H9 (cell line): ENCODE results near the gene CHAF1B. TPM values are rescaled to one million over a fixed set of nuclear protein-coding genes. Genes with fewer than 3 reads are reported as not detected.

Experiments used
- DNase-seq: peaks from one replicate; pipeline ENCODE4 v3.0.0-alpha.2; 2017
- H2AFZ ChIP-seq: one replicate; pipeline ENCODE4 v1.6.1; 2013; ENCODE audit warnings: mild to moderate bottlenecking, low read length, control low read depth, moderate library complexity
- H2AK5ac ChIP-seq: 2 replicates; pipeline ENCODE4 v1.6.1; 2013; ENCODE audit warnings: low read length, control low read depth, mixed read lengths; ENCODE audit not compliant: insufficient read length
- H2BK120ac ChIP-seq: one replicate; pipeline ENCODE4 v1.6.1; 2013; ENCODE audit warnings: low read depth, mild to moderate bottlenecking, low read length, control low read depth, inconsistent platforms; ENCODE audit not compliant: poor library complexity, severe bottlenecking
- H2BK12ac ChIP-seq: 2 replicates; pipeline ENCODE4 v1.6.1; 2013; ENCODE audit warnings: low read length, control low read depth, mixed read lengths, low read depth; ENCODE audit not compliant: insufficient read length
- H2BK15ac ChIP-seq: 2 replicates; pipeline ENCODE4 v1.6.1; 2013; ENCODE audit warnings: low read depth, low read length, control low read depth
- H2BK20ac ChIP-seq: one replicate; pipeline ENCODE4 v1.6.1; 2013; ENCODE audit warnings: low read depth, mild to moderate bottlenecking, low read length, control low read depth, inconsistent platforms; ENCODE audit not compliant: poor library complexity, severe bottlenecking
- H2BK5ac ChIP-seq: 2 replicates; pipeline ENCODE4 v1.6.1; 2013; ENCODE audit warnings: low read length, control low read depth, mixed read lengths; ENCODE audit not compliant: insufficient read length
- H3K14ac ChIP-seq: 2 replicates; pipeline ENCODE4 v1.6.1; 2013; ENCODE audit warnings: low read length, control low read depth; ENCODE audit not compliant: insufficient read depth
- H3K18ac ChIP-seq: 2 replicates; pipeline ENCODE4 v1.6.1; 2013; ENCODE audit warnings: low read depth, mild to moderate bottlenecking, mixed read lengths, low read length, control low read depth; ENCODE audit not compliant: insufficient read length
- H3K23ac ChIP-seq: 2 replicates; pipeline ENCODE4 v1.6.1; 2013; ENCODE audit warnings: low read length, control low read depth, mixed read lengths, low read depth; ENCODE audit not compliant: insufficient read length
- H3K23me2 ChIP-seq: 2 replicates; pipeline ENCODE4 v1.6.1; 2013; ENCODE audit warnings: low read depth, mild to moderate bottlenecking, mixed read lengths, low read length, control low read depth; ENCODE audit not compliant: insufficient read length, poor library complexity, severe bottlenecking
- H3K27ac ChIP-seq: 2 replicates; pipeline ENCODE4 v1.5.1; 2013; ENCODE audit warnings: low read length, control low read depth, mixed read lengths, low read depth; ENCODE audit not compliant: insufficient read length
- H3K27me3 ChIP-seq: 2 replicates; pipeline ENCODE4 v1.6.1; 2013; ENCODE audit warnings: low read length, control low read depth, inconsistent platforms; ENCODE audit not compliant: insufficient read depth
- H3K4ac ChIP-seq: 2 replicates; pipeline ENCODE4 v1.6.1; 2013; ENCODE audit warnings: low read depth, mild to moderate bottlenecking, control low read depth, inconsistent platforms, low read length, moderate library complexity
- H3K4me1 ChIP-seq: 2 replicates; pipeline ENCODE4 v1.6.1; 2013; ENCODE audit warnings: low read length, control low read depth, inconsistent platforms; ENCODE audit not compliant: insufficient read depth
- H3K4me2 ChIP-seq: 2 replicates; pipeline ENCODE4 v1.6.1; 2013; ENCODE audit warnings: low read length, control low read depth, mixed read lengths; ENCODE audit not compliant: insufficient read length, insufficient read depth
- H3K56ac ChIP-seq: 2 replicates; pipeline ENCODE4 v1.6.1; 2013; ENCODE audit warnings: low read depth, mild to moderate bottlenecking, mixed read lengths, low read length, control low read depth; ENCODE audit not compliant: insufficient read length
- H3K79me1 ChIP-seq: 2 replicates; pipeline ENCODE4 v1.6.1; 2013; ENCODE audit warnings: low read depth, mild to moderate bottlenecking, moderate library complexity, low read length, control low read depth, inconsistent platforms; ENCODE audit not compliant: insufficient read depth, poor library complexity, severe bottlenecking
- H3K79me2 ChIP-seq: 2 replicates; pipeline ENCODE4 v1.6.1; 2013; ENCODE audit warnings: low read length, control low read depth, inconsistent platforms; ENCODE audit not compliant: insufficient read depth
- H3K9ac ChIP-seq: 2 replicates; pipeline ENCODE4 v1.6.1; 2013; ENCODE audit warnings: low read length, control low read depth, mixed read lengths; ENCODE audit not compliant: insufficient read length; ENCODE audit errors: extremely low read depth
- H3K9me3 ChIP-seq: one replicate; pipeline ENCODE4 v1.6.1; 2013; ENCODE audit warnings: low read depth, low read length, inconsistent platforms; ENCODE audit not compliant: control insufficient read depth
- H3T11ph ChIP-seq: one replicate; pipeline ENCODE4 v1.6.1; 2013; ENCODE audit warnings: mild to moderate bottlenecking, low read length, control low read depth, inconsistent platforms
- H4K20me1 ChIP-seq: one replicate; pipeline ENCODE4 v1.6.1; 2013; ENCODE audit not compliant: control insufficient read depth, insufficient read length, insufficient read depth
- H4K5ac ChIP-seq: 2 replicates; pipeline ENCODE4 v1.6.1; 2013; ENCODE audit warnings: low read depth, mild to moderate bottlenecking, mixed read lengths, low read length, control low read depth; ENCODE audit not compliant: insufficient read length
- H4K8ac ChIP-seq: replicated peaks from 2 replicates; pipeline ENCODE4 v1.6.1; 2013; ENCODE audit warnings: low read length, control low read depth, mixed read lengths, low read depth; ENCODE audit not compliant: insufficient read length
- H4K91ac ChIP-seq: 2 replicates; pipeline ENCODE4 v1.6.1; 2013; ENCODE audit warnings: low read depth, mild to moderate bottlenecking, moderate library complexity, mixed read lengths, low read length, control low read depth; ENCODE audit not compliant: insufficient read length
- H3K27ac Mint-ChIP-seq, 3 experiments: 2 replicates in 2 of 3; 3 replicates in 1 of 3; pipeline ENCODE4 v1.8.0; 2020 to 2021; ENCODE audit warnings: mixed read lengths in 3 of 3, mild to moderate bottlenecking in 1 of 3, moderate library complexity in 1 of 3
- H3K27me3 Mint-ChIP-seq: 2 replicates; pipeline ENCODE4 v1.8.0; 2021; ENCODE audit warnings: low read depth, mild to moderate bottlenecking, moderate library complexity, mixed read lengths
- H3K36me3 Mint-ChIP-seq, 3 experiments: 2 replicates in 2 of 3; 3 replicates in 1 of 3; pipeline ENCODE4 v1.8.0; 2020 to 2021; ENCODE audit warnings: low read depth in 3 of 3, mixed read lengths in 3 of 3; ENCODE audit not compliant: insufficient read depth in 1 of 3
- H3K4me1 Mint-ChIP-seq, 2 experiments: 2 replicates each; pipeline ENCODE4 v1.8.0; 2020; ENCODE audit warnings: mixed read lengths in 2 of 2
- H3K4me3 Mint-ChIP-seq, 2 experiments: 2 replicates in 1 of 2; 3 replicates in 1 of 2; pipeline ENCODE4 v1.8.0; 2020 to 2021; ENCODE audit warnings: mild to moderate bottlenecking in 2 of 2, mixed read lengths in 2 of 2, moderate library complexity in 1 of 2
- H3K9me3 Mint-ChIP-seq, 2 experiments: 2 replicates in 1 of 2; 3 replicates in 1 of 2; pipeline ENCODE4 v1.8.0; 2020; ENCODE audit warnings: mild to moderate bottlenecking in 2 of 2, mixed read lengths in 2 of 2, moderate library complexity in 1 of 2
- CTCF ChIP-seq: fragments of 200-600 bp; sonication (generic); conservative IDR thresholded peaks from 3 replicates; pipeline ENCODE4 v1.8.0; 2021; ENCODE audit warnings: antibody characterized with exemption, mild to moderate bottlenecking
- WGBS: extraction: QIAGEN DNeasy Blood & Tissue Kit; methylation state at CpG from one replicate; pipeline ENCODE4 v1.1.7; 2013; ENCODE audit warnings: missing lambda C conversion rate, low lambda C conversion rate, mixed read lengths; ENCODE audit not compliant: insufficient read length; ENCODE audit errors: extremely low coverage; 5-methylcytosine and 5-hydroxymethylcytosine counted together
- total RNA-seq: library from RNA; stranded (reverse); gene quantifications from 2 replicates; pipeline ENCODE4 v1.2.1, GENCODE V29; 2021

Gene CHAF1B
- total RNA-seq, 1 experiment from 2014 or later = 19.3 TPM

DNA sequence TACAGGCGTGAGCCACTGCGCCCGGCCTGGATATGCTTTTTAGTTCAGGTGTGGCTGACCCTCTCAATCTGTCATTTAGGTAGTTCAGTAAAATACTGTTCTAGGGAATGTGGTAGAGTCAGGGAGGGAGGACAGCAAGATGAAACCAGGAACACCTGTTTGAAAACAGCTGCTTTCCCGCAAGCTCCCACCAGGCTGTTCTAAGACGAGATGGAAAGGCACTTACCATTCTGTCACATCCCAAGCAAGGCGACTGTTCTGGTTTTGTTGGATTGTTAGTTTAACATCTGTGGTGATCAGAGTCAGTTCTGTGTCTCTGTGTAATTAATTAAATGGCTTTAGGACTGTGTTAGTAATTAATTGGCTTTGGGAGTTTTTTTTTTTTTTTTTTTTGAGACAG, 2.9 kb downstream of the CHAF1B start:
- no peak overlapping the region for H3K4me2 ChIP-seq
- no peak overlapping the region for H3T11ph ChIP-seq
- H4K5ac ChIP-seq = no peak overlapping the region
- H2AFZ ChIP-seq = no peak overlapping the region
- H3K4me1 Mint-ChIP-seq = peaks cover 14 to 22% of the 10 kb centered on the region in 2 experiments
- no peak overlapping the region for H2BK15ac ChIP-seq
- H3K23ac ChIP-seq = no peak overlapping the region
- no peak overlapping the region for H4K91ac ChIP-seq
- H3K27ac ChIP-seq = no peak overlapping the region
- H2AK5ac ChIP-seq = no peak overlapping the region
- peaks cover 36 to 51% (median 51%) of the 10 kb centered on the region in 3 experiments for H3K36me3 Mint-ChIP-seq
- H2BK120ac ChIP-seq = no peak overlapping the region
- no CpG with 5 or more reads among the region's 6 CpGs for WGBS
- H2BK12ac ChIP-seq = no peak overlapping the region
- no peak overlapping the region for H3K18ac ChIP-seq
- no peak overlapping the region for H3K4ac ChIP-seq
- H2BK5ac ChIP-seq = no peak overlapping the region
- peaks cover 9 to 12% of the 10 kb centered on the region in 2 experiments for H3K9me3 Mint-ChIP-seq
- no peak overlapping the region for H3K56ac ChIP-seq
- H3K4me3 Mint-ChIP-seq = peak overlapping the region in 1 of 2 experiments; percentile 38; a peak in 1 of 5 replicates
- 0 out of 7 replicates have a peak overlapping the region, but pooled peaks of 1 of the 3 experiments have one; percentile 62 for H3K27ac Mint-ChIP-seq
- no peaks in the 10 kb centered on the region for H3K9me3 ChIP-seq
- H3K9ac ChIP-seq = no peak overlapping the region
- H4K8ac ChIP-seq = no peak overlapping the region
- no peak overlapping the region for H3K14ac ChIP-seq
- H3K79me2 ChIP-seq = no peaks in the 10 kb centered on the region
- TF ChIP-seq CTCF = no peak
- no peak overlapping the region for H2BK20ac ChIP-seq
- peaks cover 4% of the 10 kb centered on the region for H3K23me2 ChIP-seq
- H3K27me3 ChIP-seq = no peaks in the 10 kb centered on the region
- no peak for DNase-seq
- no peaks in the 10 kb centered on the region for H3K4me1 ChIP-seq
- H4K20me1 ChIP-seq = no peaks in the 10 kb centered on the region
- no peaks in the 10 kb centered on the region for H3K27me3 Mint-ChIP-seq
- no peaks in the 10 kb centered on the region for H3K79me1 ChIP-seq
